Urinary bladder (tissue), 4 donors: ENCODE results near the gene PEX7. TPM values are rescaled to one million over a fixed set of nuclear protein-coding genes. Genes with fewer than 3 reads are reported as not detected.
"Not testable (repeated sequence)": the region's sequence is repeated elsewhere in the genome, so short reads cannot be mapped to it uniquely, and the experiment has no call there.

Experiments
- DNase-seq: peaks from one replicate; pipeline ENCODE4 v3.0.0-alpha.2; 2015; ENCODE audit errors: extremely low spot score
- H3K27ac ChIP-seq: one replicate; pipeline ENCODE4 v1.5.1; 2013; ENCODE audit warnings: low read depth, mild to moderate bottlenecking, moderate library complexity
- H3K36me3 ChIP-seq: one replicate; pipeline ENCODE4 v1.6.1; 2013; ENCODE audit warnings: mild to moderate bottlenecking, moderate library complexity; ENCODE audit not compliant: insufficient read depth
- H3K4me1 ChIP-seq: one replicate; pipeline ENCODE4 v1.6.1; 2013; ENCODE audit warnings: mild to moderate bottlenecking, moderate library complexity; ENCODE audit not compliant: insufficient read depth
- H3K4me3 ChIP-seq: one replicate; pipeline ENCODE4 v1.5.1; 2013; ENCODE audit warnings: low read depth, low read length
- WGBS: extraction: QIAGEN DNeasy Blood & Tissue Kit; methylation state at CpG from one replicate; pipeline ENCODE4 v1.1.7; 2013; 5-methylcytosine and 5-hydroxymethylcytosine counted together
- polyA plus RNA-seq: library from polyadenylated mRNA; stranded (reverse); fragments of 200-250 nt; gene quantifications from one replicate; pipeline ENCODE4 v1.2.3, GENCODE V29; 2013
- total RNA-seq: library from RNA; depleted of rRNA; stranded (reverse); fragments of >200 nt; gene quantifications from one replicate; pipeline ENCODE4 v1.2.3, GENCODE V29; 2014
- donor health status: healthy with polysubstance abuse.
- donor health status: healthy.

The PEX7 gene
- total and polyA plus RNA-seq, 2 donors: 8.6 to 9.2 TPM

- H3K36me3 ChIP-seq: no peaks in the 10 kb centered on the region
- H3K4me3 ChIP-seq: no peak overlapping the region
- H3K27ac ChIP-seq: no peak overlapping the region
- H3K4me1 ChIP-seq: no peaks in the 10 kb centered on the region
- WGBS: 92% methylated on average over 4 of the region's 4 CpGs
- no peak for DNase-seq
Measured at GRCh38 chr6:136880748-136881460, 58.5 kb downstream of the PEX7 start.

DNA sequence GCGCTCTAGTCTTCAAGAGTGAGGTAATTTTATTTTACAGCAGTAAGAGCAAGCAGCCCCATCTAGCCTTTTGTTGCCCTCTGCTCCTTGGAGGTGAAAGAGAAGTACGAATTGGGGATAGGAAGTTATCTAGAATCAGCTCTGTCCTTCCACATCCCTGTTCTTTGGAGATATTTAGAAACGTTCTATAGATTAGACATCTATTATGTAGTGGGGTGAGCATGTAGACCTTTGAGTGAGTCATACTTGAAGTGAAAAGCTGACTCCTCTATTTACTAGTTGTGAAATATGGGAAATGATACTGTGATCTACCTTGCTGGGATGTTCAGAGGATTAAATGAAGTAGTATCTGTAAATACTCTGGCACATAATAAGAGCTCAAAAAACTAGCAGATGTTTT is 63.7 kb downstream of the PEX7 start:
- Histone ChIP-seq H3K4me3 (no peak overlapping the region), H3K27ac (no peak overlapping the region), H3K4me1 (no peaks in the 10 kb centered on the region), H3K36me3 (no peaks in the 10 kb centered on the region)
- 78% methylated on average over 3 of the region's 3 CpGs for WGBS
- DNase-seq: no peak

DNA sequence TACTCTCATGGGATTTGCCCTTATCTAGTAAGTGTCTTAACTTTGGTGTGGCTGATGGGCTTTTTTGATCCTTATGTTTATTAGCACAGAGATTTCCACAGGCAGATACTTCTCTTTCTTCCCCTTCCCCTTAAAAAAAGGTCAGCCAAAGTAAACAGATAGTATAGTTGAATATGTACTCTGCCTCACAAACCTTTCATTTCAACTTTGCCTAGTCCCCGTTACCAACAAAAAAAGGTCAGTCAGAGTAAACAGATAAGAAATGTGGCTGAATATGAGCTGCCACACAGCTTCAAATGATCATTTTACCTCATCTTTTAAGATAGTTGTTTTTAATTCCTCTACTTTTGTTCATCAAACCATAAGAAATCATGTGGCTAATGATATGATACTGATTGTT is 65.6 kb downstream of the PEX7 start:
- no peak for DNase-seq
- 23% methylated on average over 1 of the region's 1 CpG for WGBS
- Histone ChIP-seq H3K27ac (no peak overlapping the region), H3K4me3 (no peak overlapping the region), H3K4me1 (no peaks in the 10 kb centered on the region), H3K36me3 (no peaks in the 10 kb centered on the region)

GRCh38 chr6:136889271-136890193 is 67.1 kb downstream of the PEX7 start:
- no peak for DNase-seq
- WGBS: 66% methylated on average over 6 of the region's 6 CpGs
- Histone ChIP-seq H3K27ac (no peak overlapping the region), H3K4me3 (no peak overlapping the region), H3K36me3 (no peaks in the 10 kb centered on the region), H3K4me1 (no peaks in the 10 kb centered on the region)

DNA sequence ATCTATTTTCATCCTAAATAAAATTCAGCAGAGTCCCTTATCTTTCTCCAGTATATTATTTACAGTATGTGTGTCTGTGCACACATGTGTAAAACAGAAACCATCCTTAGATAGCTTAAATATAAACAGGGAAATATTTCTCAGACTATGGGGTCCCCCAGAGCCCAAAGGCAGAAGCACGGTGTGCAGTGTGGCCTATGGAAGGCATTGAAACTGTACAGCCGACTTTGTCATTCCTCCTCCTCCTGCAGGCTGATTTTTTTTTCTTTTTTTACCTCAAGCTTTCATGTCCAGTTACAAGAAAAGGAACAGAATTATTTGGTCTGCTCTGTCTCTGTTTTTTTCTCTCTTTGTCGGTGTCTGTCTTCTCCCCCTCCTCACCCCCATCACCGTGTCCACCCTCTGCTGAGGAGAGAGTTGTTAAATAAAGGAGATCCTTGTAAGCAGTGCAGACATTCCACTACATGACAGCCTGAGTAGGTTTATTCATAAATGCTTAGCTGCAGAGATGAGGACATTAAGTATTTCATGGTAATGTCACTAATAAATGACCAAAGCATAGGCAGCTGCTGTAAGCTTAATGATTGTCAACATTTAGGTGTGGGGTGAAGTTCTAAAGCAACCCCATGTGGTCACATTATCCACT is 67.9 kb downstream of the PEX7 start:
- Histone ChIP-seq H3K4me3 (no peak overlapping the region), H3K36me3 (no peaks in the 10 kb centered on the region), H3K4me1 (no peaks in the 10 kb centered on the region), H3K27ac (no peak overlapping the region)
- no peak for DNase-seq
- 53% methylated on average over 4 of the region's 4 CpGs for WGBS

GRCh38 chr6:136890986-136891385 is 68.6 kb downstream of the PEX7 start:
- H3K27ac ChIP-seq: no peak overlapping the region
- no peaks in the 10 kb centered on the region for H3K36me3 ChIP-seq
- no peak for DNase-seq
- no peak overlapping the region for H3K4me3 ChIP-seq
- H3K4me1 ChIP-seq: no peaks in the 10 kb centered on the region
- WGBS: 91% methylated on average over 3 of the region's 3 CpGs

- no peak overlapping the region for H3K4me3 ChIP-seq
- no peak overlapping the region for H3K27ac ChIP-seq
- no peaks in the 10 kb centered on the region for H3K4me1 ChIP-seq
- peaks cover 2% of the 10 kb centered on the region for H3K36me3 ChIP-seq
- DNase-seq: no peak
- 87% methylated on average over 5 of the region's 5 CpGs for WGBS
Measured at GRCh38 chr6:136893187-136893586, 70.8 kb downstream of the PEX7 start.

GRCh38 chr6:136895901-136896300 is 73.5 kb downstream of the PEX7 start:
- DNase-seq: no peak

GRCh38 chr6:136897071-136897470 is 74.7 kb downstream of the PEX7 start:
- Histone ChIP-seq H3K4me3 (no peak overlapping the region), H3K4me1 (no peaks in the 10 kb centered on the region), H3K27ac (no peak overlapping the region), H3K36me3 (peaks cover 2% of the 10 kb centered on the region)
- no peak for DNase-seq
- 98% methylated on average over 1 of the region's 1 CpG for WGBS

More at GRCh38 chr6:136895901-136896300, 73.5 kb downstream of the PEX7 start:
- H3K4me3 ChIP-seq: no peak overlapping the region
- H3K4me1 ChIP-seq: no peaks in the 10 kb centered on the region
- no peak overlapping the region for H3K27ac ChIP-seq
- H3K36me3 ChIP-seq: peaks cover 2% of the 10 kb centered on the region
- 62% methylated on average over 3 of the region's 3 CpGs for WGBS

GRCh38 chr6:136901212-136901784 is 78.9 kb downstream of the PEX7 start:
- H3K36me3 ChIP-seq: peaks cover 2% of the 10 kb centered on the region
- H3K27ac ChIP-seq: no peak overlapping the region
- no peak overlapping the region for H3K4me3 ChIP-seq
- 76% methylated on average over 5 of the region's 5 CpGs for WGBS
- no peak for DNase-seq
- H3K4me1 ChIP-seq: no peaks in the 10 kb centered on the region

DNA sequence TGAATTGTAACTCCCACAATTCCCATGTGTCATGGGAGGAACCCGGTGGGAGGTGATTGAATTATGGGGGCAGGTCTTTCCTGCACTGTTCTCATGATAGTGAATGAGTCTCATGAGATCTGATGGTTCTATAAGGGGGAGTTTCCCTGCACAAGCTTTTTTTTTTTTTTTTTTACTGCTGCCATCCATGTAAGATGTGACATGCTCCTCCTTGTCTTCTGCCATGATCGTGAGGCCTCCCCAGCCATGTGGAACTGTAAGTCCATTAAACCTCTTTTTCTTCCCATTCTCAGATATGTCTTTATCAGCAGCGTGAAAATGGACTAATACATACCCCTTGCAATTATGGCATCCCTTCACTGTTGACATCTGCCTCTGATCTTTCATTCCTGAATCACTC is 82.1 kb downstream of the PEX7 start:
- H3K4me3 ChIP-seq, H3K27ac ChIP-seq: not testable (repeated sequence)
- 97% methylated on average over 3 of the region's 3 CpGs for WGBS

DNA sequence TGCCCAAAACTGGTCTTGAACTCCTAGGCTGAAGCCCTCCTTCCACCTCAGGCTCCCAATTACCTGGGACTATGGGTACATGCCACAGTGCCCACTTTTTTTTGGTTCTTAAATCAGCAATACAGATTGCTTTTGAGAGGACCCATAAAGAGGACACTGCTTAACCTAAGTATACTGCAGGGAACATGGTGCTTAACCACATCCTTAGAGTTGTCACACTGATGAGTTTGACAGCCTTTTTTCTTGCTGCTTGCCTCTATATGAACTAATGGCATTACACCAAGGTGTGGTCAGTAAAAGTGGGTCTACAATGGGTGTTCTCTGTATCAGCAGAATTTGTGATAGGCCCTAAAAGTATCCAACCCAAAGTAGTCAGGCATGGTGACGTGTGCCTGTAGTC is 92.6 kb downstream of the PEX7 start:
- Histone ChIP-seq H3K4me3 (no peak overlapping the region), H3K4me1 (no peaks in the 10 kb centered on the region), H3K27ac (no peak overlapping the region), H3K36me3 (peaks cover 4% of the 10 kb centered on the region)
- no peak for DNase-seq
- 100% methylated on average over 1 of the region's 1 CpG for WGBS

More for the DNA sequence above, 82.1 kb downstream of the PEX7 start:
- DNase-seq, H3K4me1 ChIP-seq, H3K36me3 ChIP-seq: not testable (repeated sequence)

DNA sequence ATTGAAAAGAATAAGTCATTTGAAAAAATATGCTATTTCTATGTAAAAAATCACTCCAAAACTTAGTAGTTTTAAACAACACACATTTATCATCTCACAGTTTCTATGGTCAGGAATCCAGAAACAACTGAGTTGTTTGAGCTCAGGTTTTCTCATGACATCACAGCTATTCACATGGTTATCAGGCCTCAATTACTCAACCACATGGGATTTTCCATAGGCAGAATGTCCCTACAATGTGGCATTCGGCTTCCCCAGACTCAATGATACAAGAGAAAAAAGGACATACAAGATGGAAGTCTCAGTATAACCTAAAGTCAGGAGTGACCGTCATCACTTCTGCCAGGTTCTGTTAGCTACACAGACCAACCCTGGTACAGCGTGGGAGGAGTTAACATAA is 96.3 kb downstream of the PEX7 start:
- H3K4me1 ChIP-seq: peaks cover 1% of the 10 kb centered on the region
- peaks cover 2% of the 10 kb centered on the region for H3K36me3 ChIP-seq
- DNase-seq: no peak
- H3K27ac ChIP-seq: no peak overlapping the region
- WGBS: 87% methylated on average over 3 of the region's 3 CpGs
- no peak overlapping the region for H3K4me3 ChIP-seq
